Neural progenitor cell (in vitro differentiated cells): ENCODE results near the gene CDC25B.

Experiments
- EZH2 ChIP-seq: fragments of 200-600 bp; sonication (generic); IDR thresholded peaks from 2 replicates; pipeline ENCODE4 v1.6.1; 2017; ENCODE audit warnings: antibody characterized with exemption, mild to moderate bottlenecking, moderate library complexity
- TF ChIP-seq, protein P1 (sequence below): fragments of 200-600 bp; sonication (generic); IDR thresholded peaks from 2 replicates; pipeline ENCODE4 v1.5.1; 2017; ENCODE audit warnings: antibody characterized with exemption, mild to moderate bottlenecking

GRCh38 chr20:3748073-3748472, 48.0 kb upstream of the CDC25B start:
- TF ChIP-seq, protein P1, sequence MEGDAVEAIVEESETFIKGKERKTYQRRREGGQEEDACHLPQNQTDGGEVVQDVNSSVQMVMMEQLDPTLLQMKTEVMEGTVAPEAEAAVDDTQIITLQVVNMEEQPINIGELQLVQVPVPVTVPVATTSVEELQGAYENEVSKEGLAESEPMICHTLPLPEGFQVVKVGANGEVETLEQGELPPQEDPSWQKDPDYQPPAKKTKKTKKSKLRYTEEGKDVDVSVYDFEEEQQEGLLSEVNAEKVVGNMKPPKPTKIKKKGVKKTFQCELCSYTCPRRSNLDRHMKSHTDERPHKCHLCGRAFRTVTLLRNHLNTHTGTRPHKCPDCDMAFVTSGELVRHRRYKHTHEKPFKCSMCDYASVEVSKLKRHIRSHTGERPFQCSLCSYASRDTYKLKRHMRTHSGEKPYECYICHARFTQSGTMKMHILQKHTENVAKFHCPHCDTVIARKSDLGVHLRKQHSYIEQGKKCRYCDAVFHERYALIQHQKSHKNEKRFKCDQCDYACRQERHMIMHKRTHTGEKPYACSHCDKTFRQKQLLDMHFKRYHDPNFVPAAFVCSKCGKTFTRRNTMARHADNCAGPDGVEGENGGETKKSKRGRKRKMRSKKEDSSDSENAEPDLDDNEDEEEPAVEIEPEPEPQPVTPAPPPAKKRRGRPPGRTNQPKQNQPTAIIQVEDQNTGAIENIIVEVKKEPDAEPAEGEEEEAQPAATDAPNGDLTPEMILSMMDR: no peak
- TF ChIP-seq EZH2: no peak
